Motor neuron (in vitro differentiated cells): ENCODE data around the gene ABHD17C. TPM values are rescaled to one million over a fixed set of nuclear protein-coding genes. Genes with fewer than 3 reads are reported as not detected.

ENCODE experiments used
- total RNA-seq, 8 experiments: library from RNA; unstranded; fragments of 300-600 nt; gene quantifications; 2 replicates each; pipeline versions ENCODE4 v1.2.3 to v1.2.4, GENCODE V29; 2022

Gene ABHD17C
- total RNA-seq, 8 experiments from 2014 or later = 6.8 to 19.7 (median 9.0) TPM

Other genes with a start within 250 kb of the ABHD17C start
- gene CEMIP, start 84.1 kb downstream of the ABHD17C start, total RNA-seq = 100 to 1,000 TPM in 1 of 8 experiments, 10 to 100 TPM in 2, 1 to 10 TPM in 1, under 1 TPM in 4; 0.32 to 121 (median 3.0) TPM